CD4-positive, alpha-beta T cell (primary cell): ENCODE results near the gene DCDC1. TPM values are rescaled to one million over a fixed set of nuclear protein-coding genes. Genes with fewer than 3 reads are reported as not detected.

Experiments
- ATAC-seq: fragments of 200-7000 bp; cut with Tn5 transposase; one replicate; pipeline ENCODE4 v1.10.0; 2022; ENCODE audit warnings: mild to moderate bottlenecking; ENCODE audit not compliant: poor library complexity
- CTCF ChIA-PET: fragments of 350-600 bp; sonication (Branson Sonifier 250); formaldehyde crosslinking; loops from one replicate; lab custom pipeline; 2021; ENCODE audit warnings: antibody characterized with exemption, inconsistent platforms; lab: Charles Lee
- POLR2A ChIA-PET: fragments of 350-600 bp; sonication (Branson Sonifier 250); formaldehyde crosslinking; loops from one replicate; lab custom pipeline; 2021; ENCODE audit warnings: antibody characterized with exemption, inconsistent platforms; lab: Charles Lee
- DNase-seq, 14 experiments: peaks; one replicate each; pipeline ENCODE4 v3.0.0-alpha.2; 2013 to 2020; ENCODE audit warnings: mixed read lengths in 2 of 14
- H3K27ac ChIP-seq, 2 donors: one replicate each; pipeline versions ENCODE4 v1.5.1 to v1.7.0; 2013; ENCODE audit warnings: low read length in 2 of 2, low read depth in 1 of 2, mild to moderate bottlenecking in 1 of 2
- H3K27me3 ChIP-seq, 2 experiments: 1 replicate in 1 of 2; 2 replicates in 1 of 2; pipeline versions ENCODE4 v1.6.1 to v1.7.0; 2013; ENCODE audit warnings: low read length in 2 of 2, control low read depth in 1 of 2, mild to moderate bottlenecking in 1 of 2, moderate library complexity in 1 of 2; ENCODE audit not compliant: insufficient read depth in 2 of 2, control insufficient read depth in 1 of 2
- H3K36me3 ChIP-seq: one replicate; pipeline ENCODE4 v1.6.1; 2013; ENCODE audit warnings: low read length, control low read depth; ENCODE audit not compliant: insufficient read depth
- H3K4me1 ChIP-seq: one replicate; pipeline ENCODE4 v1.6.1; 2013; ENCODE audit warnings: low read length, control low read depth; ENCODE audit not compliant: insufficient read depth
- H3K4me3 ChIP-seq: one replicate; pipeline ENCODE4 v1.5.1; 2013; ENCODE audit warnings: mild to moderate bottlenecking, low read length, moderate library complexity
- H3K9me3 ChIP-seq, 2 experiments: 1 replicate in 1 of 2; 2 replicates in 1 of 2; pipeline versions ENCODE4 v1.6.1 to v1.7.0; 2013; ENCODE audit warnings: low read length in 2 of 2, mild to moderate bottlenecking in 2 of 2, control low read depth in 1 of 2, moderate library complexity in 1 of 2; ENCODE audit not compliant: control insufficient read depth in 1 of 2, insufficient read depth in 1 of 2
- H3K27ac Mint-ChIP-seq: one replicate; pipeline ENCODE4 v1.8.0; 2020; ENCODE audit warnings: mixed read lengths
- H3K27me3 Mint-ChIP-seq: one replicate; pipeline ENCODE4 v1.8.0; 2021; ENCODE audit warnings: mixed read lengths
- H3K36me3 Mint-ChIP-seq: one replicate; pipeline ENCODE4 v1.8.0; 2021; ENCODE audit warnings: low read depth, mixed read lengths
- H3K4me1 Mint-ChIP-seq: one replicate; pipeline ENCODE4 v1.8.0; 2021; ENCODE audit warnings: low read depth, mixed read lengths
- H3K4me3 Mint-ChIP-seq: one replicate; pipeline ENCODE4 v1.8.0; 2020; ENCODE audit warnings: mild to moderate bottlenecking, mixed read lengths
- H3K9me3 Mint-ChIP-seq: one replicate; pipeline ENCODE4 v1.8.0; 2020; ENCODE audit warnings: mixed read lengths
- CTCF ChIP-seq: fragments of 200-600 bp; IDR thresholded peaks from one replicate; pipeline ENCODE4 v1.8.0; 2022; ENCODE audit warnings: antibody characterized with exemption, mild to moderate bottlenecking
- intact Hi-C, 2 experiments: fragments of 100-400 bp; cut with DNase I in 1 of 2; cut with micrococcal nuclease in 1 of 2; formaldehyde crosslinking; loops; one replicate each; pipeline versions ENCODE4 v1.15.1 to v1.9.0; 2023 to 2025; cut with DNase I, micrococcal nuclease
- total RNA-seq, 174 experiments: library from RNA in 2 of 174; stranded (reverse) in 2 of 174; gene quantifications; one replicate each; pipeline ENCODE4 v1.2.3 and lab custom pipeline; 2021 to 2026

Gene DCDC1
- total RNA-seq, 2 experiments from 2014 or later: 0.11 TPM; not detected in 1

- DNase-seq (no peak), ATAC-seq (no peak)
- H3K27me3 ChIP-seq: no peaks in the 10 kb centered on the region
- ChIA-PET POLR2A (no interaction called here), CTCF (no interaction called here)
- intact Hi-C loops: no loop called here
- no peak overlapping the region for H3K4me3 Mint-ChIP-seq
- H3K4me3 ChIP-seq: no peak overlapping the region
- H3K27ac ChIP-seq: no peak overlapping the region
- H3K36me3 Mint-ChIP-seq: no peaks in the 10 kb centered on the region
- no peaks in the 10 kb centered on the region for H3K4me1 ChIP-seq
- no peaks in the 10 kb centered on the region for H3K36me3 ChIP-seq
- H3K9me3 ChIP-seq: no peaks in the 10 kb centered on the region
- no peaks in the 10 kb centered on the region for H3K9me3 Mint-ChIP-seq
- TF ChIP-seq CTCF: no peak
- H3K27me3 Mint-ChIP-seq: peaks cover 33% of the 10 kb centered on the region
- H3K27ac Mint-ChIP-seq: no peak overlapping the region
- H3K4me1 Mint-ChIP-seq: peaks cover 5% of the 10 kb centered on the region
Observed at GRCh38 chr11:31355817-31356216, 13.7 kb downstream of the DCDC1 start.

GRCh38 chr11:31355131-31355530 is 14.4 kb downstream of the DCDC1 start:
- Histone ChIP-seq H3K9me3 (no peaks in the 10 kb centered on the region), H3K4me3 (no peak overlapping the region), H3K27me3 (no peaks in the 10 kb centered on the region), H3K36me3 (no peaks in the 10 kb centered on the region), H3K27ac (no peak overlapping the region), H3K4me1 (no peaks in the 10 kb centered on the region)
- DNase-seq (no peak), ATAC-seq (no peak)
- Mint-ChIP-seq H3K4me3 (no peak overlapping the region), H3K27me3 (peaks cover 29% of the 10 kb centered on the region), H3K4me1 (no peaks in the 10 kb centered on the region), H3K9me3 (no peaks in the 10 kb centered on the region), H3K27ac (no peak overlapping the region), H3K36me3 (no peaks in the 10 kb centered on the region)
- ChIA-PET POLR2A (no interaction called here), CTCF (no interaction called here)
- TF ChIP-seq CTCF: no peak
- intact Hi-C loops: no loop called here

GRCh38 chr11:31351168-31351567 is 18.4 kb downstream of the DCDC1 start:
- Mint-ChIP-seq H3K4me3 (no peak overlapping the region), H3K4me1 (no peaks in the 10 kb centered on the region), H3K9me3 (no peaks in the 10 kb centered on the region), H3K27me3 (peaks cover 36% of the 10 kb centered on the region), H3K36me3 (no peaks in the 10 kb centered on the region), H3K27ac (no peak overlapping the region)
- Histone ChIP-seq H3K27me3 (no peaks in the 10 kb centered on the region), H3K36me3 (no peaks in the 10 kb centered on the region), H3K27ac (no peak overlapping the region), H3K9me3 (no peaks in the 10 kb centered on the region), H3K4me1 (no peaks in the 10 kb centered on the region), H3K4me3 (no peak overlapping the region)
- DNase-seq: no peak
- no peak for ATAC-seq
- TF ChIP-seq CTCF: no peak
- CTCF ChIA-PET: interaction anchor here (0.8 to 1.3 kb wide), 2 partner anchors 10 to 19 kb away, joined by 3 read pairs; partner anchors contain the start of genes DCDC1 and DNAJC24
- intact Hi-C loops: no loop called here
- POLR2A ChIA-PET: no interaction called here
